ES-I3 (cell line): ENCODE results near the gene RPP30.
"Not testable (repeated sequence)": the region's sequence is repeated elsewhere in the genome, so short reads cannot be mapped to it uniquely, and the experiment has no call there.

Source experiments
- H3K36me3 ChIP-seq: 2 replicates; pipeline ENCODE4 v1.6.1; 2013; ENCODE audit warnings: mild to moderate bottlenecking, low read length, control low read depth, moderate library complexity; ENCODE audit not compliant: insufficient read depth
- H3K4me1 ChIP-seq: 2 replicates; pipeline ENCODE4 v1.6.1; 2013; ENCODE audit warnings: mild to moderate bottlenecking, control low read depth, low read length; ENCODE audit not compliant: insufficient read depth
- H3K9ac ChIP-seq: 2 replicates; pipeline ENCODE4 v1.6.1; 2013; ENCODE audit warnings: low read depth, mild to moderate bottlenecking, low read length, moderate library complexity
- H3K9me3 ChIP-seq: 2 replicates; pipeline ENCODE4 v1.6.1; 2013; ENCODE audit warnings: mild to moderate bottlenecking, low read length, moderate library complexity; ENCODE audit not compliant: control insufficient read depth, insufficient read depth

The RPP30 gene

GRCh38 chr10:90930971-90931871 lies 59.4 kb downstream of the RPP30 start:
- H3K4me1 ChIP-seq: peaks cover 40% of the 10 kb centered on the region
- no peak overlapping the region for H3K9ac ChIP-seq

GRCh38 chr10:90935581-90936275 lies 64.0 kb downstream of the RPP30 start:
- Histone ChIP-seq H3K4me1 (peaks cover 40% of the 10 kb centered on the region), H3K9me3 (no peaks in the 10 kb centered on the region), H3K36me3 (no peaks in the 10 kb centered on the region), H3K9ac (no peak overlapping the region)

More at GRCh38 chr10:90930971-90931871, 59.4 kb downstream of the RPP30 start:
- H3K36me3 ChIP-seq: no peaks in the 10 kb centered on the region
- H3K9me3 ChIP-seq: no peaks in the 10 kb centered on the region

DNA sequence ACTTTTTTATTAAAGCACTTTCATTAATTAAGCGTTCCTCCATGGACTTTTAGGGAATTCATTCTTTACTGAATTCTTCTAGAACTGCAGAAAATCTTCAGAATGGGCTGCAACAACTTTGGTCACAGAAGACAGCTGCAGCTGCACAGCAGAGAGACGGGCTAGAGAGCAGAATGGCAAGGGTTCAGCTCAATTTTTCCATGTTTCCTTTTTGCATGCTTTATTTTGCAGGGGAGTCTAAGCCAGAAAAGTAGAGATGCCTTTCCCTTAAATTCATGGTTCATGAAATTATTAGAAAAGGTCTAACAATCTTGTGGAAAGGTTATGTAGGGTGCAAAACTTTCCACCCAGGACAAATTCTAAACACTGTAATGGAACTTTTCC lies 64.5 kb downstream of the RPP30 start:
- no peaks in the 10 kb centered on the region for H3K36me3 ChIP-seq
- no peak overlapping the region for H3K9ac ChIP-seq
- peaks cover 36% of the 10 kb centered on the region for H3K4me1 ChIP-seq
- H3K9me3 ChIP-seq: no peaks in the 10 kb centered on the region

- peaks cover 30% of the 10 kb centered on the region for H3K4me1 ChIP-seq
- H3K36me3 ChIP-seq: no peaks in the 10 kb centered on the region
- H3K9ac ChIP-seq: no peak overlapping the region
- no peaks in the 10 kb centered on the region for H3K9me3 ChIP-seq
These were observed 66.0 kb downstream of the RPP30 start for GRCh38 chr10:90937645-90938258.

GRCh38 chr10:90939116-90939515 lies 67.3 kb downstream of the RPP30 start:
- Histone ChIP-seq H3K9ac (no peak overlapping the region), H3K4me1 (peaks cover 27% of the 10 kb centered on the region), H3K9me3 (no peaks in the 10 kb centered on the region), H3K36me3 (no peaks in the 10 kb centered on the region)

GRCh38 chr10:90939648-90940047 lies 67.9 kb downstream of the RPP30 start:
- Histone ChIP-seq H3K36me3 (no peaks in the 10 kb centered on the region), H3K9ac (no peak overlapping the region), H3K4me1 (peaks cover 27% of the 10 kb centered on the region)

GRCh38 chr10:90942980-90943379 lies 71.2 kb downstream of the RPP30 start:
- H3K36me3 ChIP-seq, H3K9me3 ChIP-seq, H3K4me1 ChIP-seq, H3K9ac ChIP-seq: not testable (repeated sequence)

More at GRCh38 chr10:90939648-90940047, 67.9 kb downstream of the RPP30 start:
- no peaks in the 10 kb centered on the region for H3K9me3 ChIP-seq

DNA sequence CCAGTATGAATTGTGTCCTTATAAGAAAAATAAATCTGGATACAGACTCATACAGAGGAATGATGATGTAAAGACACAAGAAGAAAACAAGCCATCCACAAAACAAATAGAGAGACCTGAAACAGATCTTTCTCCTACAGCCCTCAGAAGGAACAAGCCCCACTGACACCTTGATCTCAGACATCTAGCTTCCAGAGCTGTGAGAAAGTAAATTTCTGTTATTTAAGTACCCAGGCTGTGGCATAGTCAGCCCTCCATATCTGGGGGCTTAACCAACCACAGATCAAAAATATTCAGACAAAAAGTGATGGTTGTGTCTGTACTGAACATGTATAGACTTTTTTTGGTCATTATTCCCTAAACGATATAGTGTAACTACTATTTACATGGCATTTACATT lies 73.0 kb downstream of the RPP30 start:
- no peaks in the 10 kb centered on the region for H3K36me3 ChIP-seq
- H3K9me3 ChIP-seq: no peaks in the 10 kb centered on the region
- H3K4me1 ChIP-seq: no peaks in the 10 kb centered on the region
- H3K9ac ChIP-seq: no peak overlapping the region

GRCh38 chr10:90945491-90946070 lies 73.8 kb downstream of the RPP30 start:
- no peaks in the 10 kb centered on the region for H3K9me3 ChIP-seq
- H3K36me3 ChIP-seq: no peaks in the 10 kb centered on the region
- H3K9ac ChIP-seq: no peak overlapping the region
- no peaks in the 10 kb centered on the region for H3K4me1 ChIP-seq

GRCh38 chr10:90947030-90947960 lies 75.5 kb downstream of the RPP30 start:
- Histone ChIP-seq H3K9me3 (no peaks in the 10 kb centered on the region), H3K4me1 (no peaks in the 10 kb centered on the region), H3K36me3 (no peaks in the 10 kb centered on the region), H3K9ac (no peak overlapping the region)
